ENCODE measurements around the gene CDH12.

DNA sequence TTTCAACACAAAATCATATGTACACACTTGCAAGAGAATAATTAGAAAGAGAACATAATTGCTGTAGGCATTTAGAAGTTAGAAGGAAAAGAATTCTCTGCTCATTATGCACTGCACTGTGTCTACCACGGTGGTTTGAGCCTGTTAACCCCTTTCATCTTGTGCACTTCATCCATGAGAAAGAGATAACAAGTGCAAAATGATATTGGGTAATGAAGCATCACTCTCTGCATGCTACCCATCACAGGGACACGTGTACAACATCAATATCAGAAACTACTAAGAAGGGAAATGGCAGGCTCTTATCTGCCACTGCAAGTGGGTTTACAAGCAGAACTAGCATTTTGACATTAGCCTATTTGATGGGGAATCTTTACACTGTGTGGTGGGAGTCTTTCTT is 202.6 kb downstream of the CDH12 start:
- TF ChIP-seq, protein P1, sequence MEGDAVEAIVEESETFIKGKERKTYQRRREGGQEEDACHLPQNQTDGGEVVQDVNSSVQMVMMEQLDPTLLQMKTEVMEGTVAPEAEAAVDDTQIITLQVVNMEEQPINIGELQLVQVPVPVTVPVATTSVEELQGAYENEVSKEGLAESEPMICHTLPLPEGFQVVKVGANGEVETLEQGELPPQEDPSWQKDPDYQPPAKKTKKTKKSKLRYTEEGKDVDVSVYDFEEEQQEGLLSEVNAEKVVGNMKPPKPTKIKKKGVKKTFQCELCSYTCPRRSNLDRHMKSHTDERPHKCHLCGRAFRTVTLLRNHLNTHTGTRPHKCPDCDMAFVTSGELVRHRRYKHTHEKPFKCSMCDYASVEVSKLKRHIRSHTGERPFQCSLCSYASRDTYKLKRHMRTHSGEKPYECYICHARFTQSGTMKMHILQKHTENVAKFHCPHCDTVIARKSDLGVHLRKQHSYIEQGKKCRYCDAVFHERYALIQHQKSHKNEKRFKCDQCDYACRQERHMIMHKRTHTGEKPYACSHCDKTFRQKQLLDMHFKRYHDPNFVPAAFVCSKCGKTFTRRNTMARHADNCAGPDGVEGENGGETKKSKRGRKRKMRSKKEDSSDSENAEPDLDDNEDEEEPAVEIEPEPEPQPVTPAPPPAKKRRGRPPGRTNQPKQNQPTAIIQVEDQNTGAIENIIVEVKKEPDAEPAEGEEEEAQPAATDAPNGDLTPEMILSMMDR (IDR thresholded peaks at IDR 0.05; ENCODE audit: insufficient read depth, low read depth, low read length): no peak
- TF ChIP-seq EZH2 (IDR thresholded peaks at IDR 0.05; ENCODE audit: insufficient read depth, low read length): no peak
